ENCODE results near the gene VIP.

- TF ChIP-seq POLR2A (IDR thresholded peaks at IDR 0.05; ENCODE audit: low read length) (no peak), GATA1 (IDR thresholded peaks at IDR 0.05; ENCODE audit: low read depth, low read length) (no peak)
Measured at GRCh38 chr6:152776833-152777232, 26.2 kb downstream of the VIP start.
